GM12864 (cell line): Measurements from ENCODE around the gene ATP5IF1.

Experiments used
- DNase-seq: peaks from one replicate; pipeline ENCODE4 v3.0.0-alpha.2; 2011; ENCODE audit warnings: low read depth
- H3K4me3 ChIP-seq: 2 replicates; pipeline ENCODE4 v1.5.1; 2011; ENCODE audit warnings: mild to moderate bottlenecking, low read depth, low read length, control low read depth
- CTCF ChIP-seq: IDR thresholded peaks from 2 replicates; pipeline ENCODE4 v1.5.1; 2011; ENCODE audit warnings: low read depth, mild to moderate bottlenecking, moderate library complexity, low read length, control low read depth, inconsistent platforms; ENCODE audit errors: missing control alignments

The ATP5IF1 gene

GRCh38 chr1:28246427-28246832 is 10.5 kb downstream of the ATP5IF1 start:
- peak; percentile 83 for DNase-seq
- no peak for TF ChIP-seq CTCF

GRCh38 chr1:28247612-28248272 is 11.8 kb downstream of the ATP5IF1 start:
- peak overlapping the region; percentile 39 for H3K4me3 ChIP-seq
- no peak for DNase-seq
- TF ChIP-seq CTCF: no peak

More at GRCh38 chr1:28246427-28246832, 10.5 kb downstream of the ATP5IF1 start:
- peak overlapping the region; percentile 64 for H3K4me3 ChIP-seq

GRCh38 chr1:28248273-28249012 is 12.5 kb downstream of the ATP5IF1 start:
- H3K4me3 ChIP-seq: no peak overlapping the region; the same call in 1 of the 2 replicates
- peak; percentile 64 for DNase-seq
- TF ChIP-seq CTCF: peak; percentile 96

- no peak for TF ChIP-seq CTCF
- peak; percentile 60 for DNase-seq
- no peak overlapping the region; the same call in 1 of the 2 replicates for H3K4me3 ChIP-seq
Observed at GRCh38 chr1:28249013-28249865, 13.3 kb downstream of the ATP5IF1 start.

- no peak for TF ChIP-seq CTCF
- no peak overlapping the region for H3K4me3 ChIP-seq
- DNase-seq: no peak
Observed at GRCh38 chr1:28249866-28250295, 14.0 kb downstream of the ATP5IF1 start.

GRCh38 chr1:28256197-28256827 is 20.4 kb downstream of the ATP5IF1 start:
- TF ChIP-seq CTCF: no peak
- no peak overlapping the region for H3K4me3 ChIP-seq
- DNase-seq: no peak
